ENCODE data around the gene CPED1. TPM values are rescaled to one million over a fixed set of nuclear protein-coding genes. Genes with fewer than 3 reads are reported as not detected.

CPED1 gene
- total RNA-seq, 4 donors from 2014 or later: 32.5 to 49.5 (median 40.2) TPM

GRCh38 chr7:120993553-120994191, 5.2 kb downstream of the CPED1 start:
- no peak for TF ChIP-seq CTCF (IDR thresholded peaks at IDR 0.05; ENCODE audit: low read depth)

- TF ChIP-seq CTCF (IDR thresholded peaks at IDR 0.05; ENCODE audit: low read depth): no peak
Measured at GRCh38 chr7:120994512-120995410, 6.2 kb downstream of the CPED1 start.

GRCh38 chr7:120995654-120996053, 7.1 kb downstream of the CPED1 start:
- TF ChIP-seq CTCF (IDR thresholded peaks at IDR 0.05; ENCODE audit: low read depth): no peak

- TF ChIP-seq CTCF (IDR thresholded peaks at IDR 0.05; ENCODE audit: low read depth): no peak
Measured at GRCh38 chr7:120996333-120996987, 7.9 kb downstream of the CPED1 start.

GRCh38 chr7:120996988-120997345, 8.5 kb downstream of the CPED1 start:
- TF ChIP-seq CTCF (IDR thresholded peaks at IDR 0.05; ENCODE audit: low read depth): no peak

- TF ChIP-seq CTCF (IDR thresholded peaks at IDR 0.05; ENCODE audit: low read depth): no peak
Measured at GRCh38 chr7:120997882-120998474, 9.5 kb downstream of the CPED1 start.

GRCh38 chr7:120998520-120998919, 10.0 kb downstream of the CPED1 start:
- no peak for TF ChIP-seq CTCF (IDR thresholded peaks at IDR 0.05; ENCODE audit: low read depth)
